MCF 10A (cell line): Measurements from ENCODE around the gene FGF1. TPM values are rescaled to one million over a fixed set of nuclear protein-coding genes. Genes with fewer than 3 reads are reported as not detected.

Experiments used
- BruUV-seq: library from RNA; stranded (reverse); fragments of 400-500 nt; replicated peaks from 2 replicates; lab custom pipeline; 2021; lab: Mats Ljungman, UMichigan
- CTCF ChIA-PET: fragments of 300-600 bp; sonication (Branson Sonifier 250); formaldehyde crosslinking; extraction: SDS; loops from one replicate; lab custom pipeline; 2021; ENCODE audit warnings: antibody characterized with exemption, inconsistent platforms; lab: Yijun Ruan, JAX
- POLR2A ChIA-PET: fragments of 300-600, 350-650 bp; sonication (Branson Sonifier 250); formaldehyde crosslinking; extraction: SDS; loops from one replicate; lab custom pipeline; 2020; ENCODE audit warnings: antibody characterized with exemption, inconsistent platforms; lab: Yijun Ruan, JAX
- DNase-seq: peaks from one replicate; pipeline ENCODE4 v3.0.0-alpha.2; 2018; ENCODE audit not compliant: unreplicated experiment
- H3K27ac Mint-ChIP-seq: one replicate; pipeline ENCODE4 v1.8.0; 2022; ENCODE audit warnings: mild to moderate bottlenecking, low read depth, mixed read lengths; ENCODE audit not compliant: unreplicated experiment
- H3K27me3 Mint-ChIP-seq: one replicate; pipeline ENCODE4 v1.8.0; 2022; ENCODE audit warnings: mixed read lengths; ENCODE audit not compliant: insufficient read depth, unreplicated experiment
- H3K36me3 Mint-ChIP-seq: one replicate; pipeline ENCODE4 v1.8.0; 2022; ENCODE audit warnings: mild to moderate bottlenecking, moderate library complexity, mixed read lengths; ENCODE audit not compliant: insufficient read depth, unreplicated experiment
- H3K4me1 Mint-ChIP-seq: one replicate; pipeline ENCODE4 v1.8.0; 2022; ENCODE audit warnings: mixed read lengths; ENCODE audit not compliant: insufficient read depth, unreplicated experiment
- H3K4me3 Mint-ChIP-seq: one replicate; pipeline ENCODE4 v1.8.0; 2022; ENCODE audit warnings: mild to moderate bottlenecking, moderate library complexity, mixed read lengths; ENCODE audit not compliant: unreplicated experiment
- H3K9me3 Mint-ChIP-seq: one replicate; pipeline ENCODE4 v1.8.0; 2022; ENCODE audit warnings: mixed read lengths; ENCODE audit not compliant: unreplicated experiment
- intact Hi-C: fragments of 100-400 bp; cut with micrococcal nuclease; formaldehyde crosslinking; loops from 2 replicates; pipeline ENCODE4 v1.14.1; 2022
- total RNA-seq: library from RNA; stranded (reverse); gene quantifications from 2 replicates; pipeline ENCODE4 v1.2.3, GENCODE V29; 2022
- TF ChIP-seq, protein P1 (sequence below): fragments of 200-600 bp; IDR thresholded peaks from one replicate; pipeline ENCODE4 v1.8.0; 2022; ENCODE audit warnings: antibody characterized with exemption, mild to moderate bottlenecking; ENCODE audit not compliant: unreplicated experiment

Gene FGF1
- total RNA-seq, 1 experiment from 2014 or later = 0.65 TPM

DNA sequence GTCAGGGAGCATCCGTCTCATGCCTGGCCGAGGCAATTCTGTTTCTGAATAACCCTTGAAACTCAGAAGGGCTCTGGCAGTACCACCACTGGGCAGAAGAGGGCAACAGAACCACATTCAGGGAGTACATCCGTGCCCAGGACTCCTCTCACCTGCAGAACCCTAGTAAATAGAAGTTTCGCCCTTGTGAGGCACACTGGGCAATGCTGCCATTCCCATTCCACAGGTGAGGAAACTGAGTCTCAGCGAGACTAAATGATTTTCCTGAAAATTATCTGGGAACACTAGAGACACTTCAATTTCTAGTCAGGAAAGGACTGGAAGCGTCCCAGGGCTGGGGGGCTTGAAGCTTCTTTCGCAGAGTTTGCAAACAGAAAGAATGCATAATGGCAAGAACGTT, 74.7 kb downstream of the FGF1 start:
- ChIA-PET POLR2A (interaction anchor here (0.7 kb wide), 2 partner anchors 210 to 268 kb away, joined by 3 to 4 read pairs; no protein-coding TSS in a partner anchor), CTCF (interaction anchor here (0.7 to 8.1 kb wide), 29 partner anchors 11 to 456 kb away, joined by 3 to 140 read pairs (median 7); partner anchors contain the start of gene FGF1)
- Mint-ChIP-seq H3K9me3 (no peaks in the 10 kb centered on the region), H3K4me3 (no peak overlapping the region), H3K27ac (peak overlapping the region; percentile 29), H3K27me3 (no peaks in the 10 kb centered on the region), H3K4me1 (peaks cover 5% of the 10 kb centered on the region), H3K36me3 (peaks cover 6% of the 10 kb centered on the region)
- no TSS peak for BruUV-seq
- peak; percentile 85 for DNase-seq
- TF ChIP-seq, protein P1, sequence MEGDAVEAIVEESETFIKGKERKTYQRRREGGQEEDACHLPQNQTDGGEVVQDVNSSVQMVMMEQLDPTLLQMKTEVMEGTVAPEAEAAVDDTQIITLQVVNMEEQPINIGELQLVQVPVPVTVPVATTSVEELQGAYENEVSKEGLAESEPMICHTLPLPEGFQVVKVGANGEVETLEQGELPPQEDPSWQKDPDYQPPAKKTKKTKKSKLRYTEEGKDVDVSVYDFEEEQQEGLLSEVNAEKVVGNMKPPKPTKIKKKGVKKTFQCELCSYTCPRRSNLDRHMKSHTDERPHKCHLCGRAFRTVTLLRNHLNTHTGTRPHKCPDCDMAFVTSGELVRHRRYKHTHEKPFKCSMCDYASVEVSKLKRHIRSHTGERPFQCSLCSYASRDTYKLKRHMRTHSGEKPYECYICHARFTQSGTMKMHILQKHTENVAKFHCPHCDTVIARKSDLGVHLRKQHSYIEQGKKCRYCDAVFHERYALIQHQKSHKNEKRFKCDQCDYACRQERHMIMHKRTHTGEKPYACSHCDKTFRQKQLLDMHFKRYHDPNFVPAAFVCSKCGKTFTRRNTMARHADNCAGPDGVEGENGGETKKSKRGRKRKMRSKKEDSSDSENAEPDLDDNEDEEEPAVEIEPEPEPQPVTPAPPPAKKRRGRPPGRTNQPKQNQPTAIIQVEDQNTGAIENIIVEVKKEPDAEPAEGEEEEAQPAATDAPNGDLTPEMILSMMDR = peak; percentile 99
- intact Hi-C loops = loop anchor here (1.0 to 5.0 kb wide), 5 partner anchors 34 to 271 kb away; no protein-coding TSS in a partner anchor

DNA sequence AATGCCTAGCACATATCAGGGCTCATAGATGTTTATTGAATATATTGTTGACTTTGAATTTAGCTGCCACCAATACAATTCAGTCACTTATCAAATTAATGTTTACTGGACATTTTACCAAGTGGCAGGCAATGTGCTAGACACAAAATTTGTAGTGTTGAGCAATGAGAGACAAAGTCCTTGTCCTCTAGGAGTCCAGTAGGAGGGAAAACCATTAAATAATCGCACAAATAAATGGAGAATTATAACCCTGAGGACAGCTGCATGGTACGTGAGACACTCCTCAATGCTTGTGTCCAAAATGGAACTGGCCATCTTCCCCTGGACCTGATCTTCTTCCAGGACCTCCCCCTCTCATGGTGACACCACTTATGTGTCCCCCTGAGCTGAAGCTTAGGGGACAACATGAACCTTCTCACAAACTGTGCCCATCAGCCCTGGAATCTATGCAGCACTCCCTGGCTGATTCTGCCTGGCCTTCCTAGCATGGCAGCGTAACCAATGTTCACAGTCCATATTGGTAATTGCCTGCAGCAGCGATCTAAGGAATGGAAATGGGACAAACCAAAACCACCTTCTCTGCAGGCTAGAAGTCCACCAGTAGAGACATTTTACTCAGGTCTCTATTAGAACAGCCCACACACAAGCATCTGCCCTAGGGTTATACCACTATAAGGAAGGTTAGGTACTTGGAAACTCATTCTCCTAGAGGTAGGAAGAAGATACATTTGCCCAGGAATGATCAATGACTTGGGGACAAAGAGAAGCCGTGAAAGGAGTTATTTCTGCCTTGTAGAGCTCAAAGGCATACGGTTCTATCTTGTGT, 75.5 kb downstream of the FGF1 start:
- Mint-ChIP-seq H3K36me3 (peaks cover 6% of the 10 kb centered on the region), H3K4me1 (peaks cover 5% of the 10 kb centered on the region), H3K9me3 (no peaks in the 10 kb centered on the region), H3K4me3 (no peak overlapping the region), H3K27me3 (no peaks in the 10 kb centered on the region), H3K27ac (peak overlapping the region; percentile 29)
- ChIA-PET POLR2A (interaction anchor here (0.7 to 1.2 kb wide), 3 partner anchors 34 to 463 kb away, joined by 3 to 4 read pairs (median 3); no protein-coding TSS in a partner anchor), CTCF (interaction anchor here (0.5 to 8.1 kb wide), 30 partner anchors 11 to 1166 kb away, joined by 3 to 140 read pairs (median 5); partner anchors contain the start of gene FGF1)
- TF ChIP-seq, protein P1 = no peak
- no TSS peak for BruUV-seq
- intact Hi-C loops = loop anchor here (1.0 to 5.0 kb wide), 5 partner anchors 35 to 272 kb away; no protein-coding TSS in a partner anchor
- DNase-seq = no peak

DNA sequence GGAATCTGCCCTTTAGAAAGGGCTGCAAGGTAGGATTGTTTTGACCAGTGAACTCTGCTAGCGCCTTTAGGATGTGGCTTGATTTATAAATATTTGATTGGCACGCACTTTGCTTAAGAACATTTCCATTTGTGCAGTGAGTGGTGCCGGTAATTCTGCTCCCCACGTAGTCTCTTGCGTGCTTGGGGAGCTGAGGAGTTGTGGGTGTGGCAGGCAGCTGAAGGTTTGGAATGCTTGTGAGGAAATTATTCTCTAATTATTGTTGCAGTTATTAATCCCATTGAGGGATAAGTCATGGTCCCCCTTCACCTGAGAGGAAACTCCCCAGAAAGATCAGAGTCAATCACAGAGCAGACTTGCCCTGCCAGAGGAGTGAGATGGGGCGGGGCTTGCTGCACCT, 76.7 kb downstream of the FGF1 start:
- H3K27me3 Mint-ChIP-seq = no peaks in the 10 kb centered on the region
- DNase-seq = no peak
- H3K4me1 Mint-ChIP-seq = peaks cover 5% of the 10 kb centered on the region
- peaks cover 6% of the 10 kb centered on the region for H3K36me3 Mint-ChIP-seq
- intact Hi-C loops = no loop called here
- H3K9me3 Mint-ChIP-seq = no peaks in the 10 kb centered on the region
- BruUV-seq = no TSS peak
- CTCF ChIA-PET = interaction anchor here (1.2 to 8.1 kb wide), 6 partner anchors 9 to 107 kb away, joined by 5 to 140 read pairs (median 35); no protein-coding TSS in a partner anchor
- no peak overlapping the region for H3K27ac Mint-ChIP-seq
- TF ChIP-seq, protein P1 = no peak
- POLR2A ChIA-PET = interaction anchor here (0.6 kb wide), 1 partner anchor 223 kb away, joined by 3 read pairs; no protein-coding TSS in a partner anchor
- H3K4me3 Mint-ChIP-seq = no peak overlapping the region

DNA sequence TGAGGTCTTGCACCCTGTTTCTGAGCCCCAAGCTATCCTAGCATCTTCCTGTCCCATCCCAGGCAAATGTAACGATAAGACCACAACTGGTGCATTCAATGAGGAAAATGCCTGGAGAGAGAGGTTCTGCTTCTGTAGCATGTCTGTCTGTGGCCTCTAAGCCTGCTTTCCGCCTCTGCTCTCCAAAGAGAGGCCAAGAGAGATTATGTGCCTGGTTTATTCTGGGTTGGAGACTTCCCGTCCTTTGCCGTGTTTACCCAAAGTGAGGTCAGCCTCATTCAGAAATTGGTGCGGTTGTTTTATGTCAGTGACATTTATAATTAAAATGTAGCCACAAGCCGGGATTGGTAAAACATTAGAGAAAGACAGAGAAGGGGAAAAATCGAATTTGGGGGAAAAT, 77.8 kb downstream of the FGF1 start:
- peaks cover 6% of the 10 kb centered on the region for H3K36me3 Mint-ChIP-seq
- H3K27me3 Mint-ChIP-seq = no peaks in the 10 kb centered on the region
- CTCF ChIA-PET = interaction anchor here (0.7 to 4.5 kb wide), 7 partner anchors 11 to 280 kb away, joined by 3 to 31 read pairs (median 5); no protein-coding TSS in a partner anchor
- H3K27ac Mint-ChIP-seq = no peak overlapping the region
- H3K4me3 Mint-ChIP-seq = no peak overlapping the region
- no peaks in the 10 kb centered on the region for H3K9me3 Mint-ChIP-seq
- BruUV-seq = no TSS peak
- intact Hi-C loops = no loop called here
- TF ChIP-seq, protein P1 = no peak
- H3K4me1 Mint-ChIP-seq = peaks cover 8% of the 10 kb centered on the region
- no peak for DNase-seq
- POLR2A ChIA-PET = interaction anchor here (0.8 kb wide), 1 partner anchor 23 kb away, joined by 3 read pairs; no protein-coding TSS in a partner anchor
